ENCODE results near the gene CDH13.

The CDH13 gene

DNA sequence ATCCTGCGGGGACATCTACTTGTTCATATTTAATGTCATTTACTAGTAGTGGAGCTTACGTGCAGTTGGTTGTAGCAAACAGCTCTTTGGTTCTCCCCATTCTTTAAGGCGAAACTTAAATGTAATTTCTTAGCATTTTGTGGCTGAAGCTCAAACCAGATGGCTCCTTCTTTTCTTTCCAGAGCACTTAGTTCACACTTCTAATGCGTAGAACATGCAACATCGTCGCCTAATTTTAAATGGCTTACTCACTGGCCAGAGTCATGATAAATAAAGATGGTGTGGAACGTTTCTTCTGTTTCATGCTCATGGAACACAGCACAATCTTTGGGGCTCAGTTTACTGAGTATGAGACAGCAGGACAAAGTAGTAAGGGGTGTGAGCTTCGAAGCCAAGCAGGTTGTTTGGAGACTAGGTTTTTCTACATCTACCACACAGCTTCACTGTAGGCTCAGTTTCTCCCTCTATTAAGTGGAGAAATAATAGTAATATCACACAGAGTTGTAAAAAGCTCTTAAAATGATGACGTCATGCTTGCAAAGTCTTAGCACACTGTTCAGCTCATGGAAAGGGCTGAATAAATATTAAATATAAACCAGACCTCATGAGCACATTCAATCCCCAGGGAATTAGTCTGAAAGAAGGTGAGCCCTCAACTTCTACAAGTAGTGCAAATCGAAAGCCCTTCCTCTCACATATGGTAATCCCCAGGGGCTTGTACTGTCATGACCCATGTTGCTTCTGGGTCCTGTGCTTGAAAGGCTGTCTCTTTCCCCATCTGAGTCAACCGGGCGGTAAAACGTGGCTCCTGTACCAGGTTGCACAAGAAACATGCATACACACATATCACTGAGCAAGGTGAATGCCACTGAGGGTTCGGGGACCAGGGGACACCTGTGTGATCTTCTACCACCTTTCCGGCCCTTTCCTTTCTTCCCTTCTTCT is 384.3 kb downstream of the CDH13 start:
- DNase-seq, result no peak

DNA sequence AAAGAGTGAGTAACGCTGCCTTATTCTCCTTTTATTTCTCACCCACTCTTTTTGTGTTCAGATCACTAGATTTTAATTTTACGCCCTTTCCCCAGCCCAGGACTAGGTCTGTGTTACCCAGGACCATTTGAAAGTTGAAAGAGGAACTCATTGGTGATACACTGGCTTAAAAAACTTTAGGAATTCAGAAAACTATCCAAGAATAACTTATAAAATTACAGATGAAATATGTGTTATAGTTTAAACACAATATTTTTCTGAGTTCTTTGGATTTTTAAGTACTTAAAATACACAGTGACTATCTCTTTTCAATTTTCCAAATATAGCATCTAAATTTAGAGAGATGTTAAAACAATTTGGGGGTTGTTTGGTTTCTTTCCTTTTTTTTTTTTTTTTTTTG is 385.2 kb downstream of the CDH13 start:
- DNase-seq, result no peak

DNA sequence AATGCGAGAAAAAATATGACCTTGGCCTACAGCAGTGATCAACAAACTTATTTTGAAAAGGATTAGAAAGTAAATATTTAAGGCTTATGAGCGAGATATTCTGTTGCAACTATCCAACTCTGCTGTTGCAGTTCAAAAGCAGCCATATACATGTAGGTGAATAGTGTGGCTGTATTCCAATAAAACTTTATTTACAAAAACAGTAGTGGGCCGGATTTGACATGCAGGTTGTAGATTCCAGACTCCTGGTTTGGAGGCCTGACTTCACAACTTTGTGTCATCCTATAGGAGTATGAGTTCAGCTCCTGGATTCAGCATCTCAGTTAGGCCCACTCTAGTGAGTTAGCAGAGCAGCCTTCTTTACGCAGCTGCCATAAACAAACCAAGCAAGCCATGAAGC is 386.3 kb downstream of the CDH13 start:
- no peak for DNase-seq

DNA sequence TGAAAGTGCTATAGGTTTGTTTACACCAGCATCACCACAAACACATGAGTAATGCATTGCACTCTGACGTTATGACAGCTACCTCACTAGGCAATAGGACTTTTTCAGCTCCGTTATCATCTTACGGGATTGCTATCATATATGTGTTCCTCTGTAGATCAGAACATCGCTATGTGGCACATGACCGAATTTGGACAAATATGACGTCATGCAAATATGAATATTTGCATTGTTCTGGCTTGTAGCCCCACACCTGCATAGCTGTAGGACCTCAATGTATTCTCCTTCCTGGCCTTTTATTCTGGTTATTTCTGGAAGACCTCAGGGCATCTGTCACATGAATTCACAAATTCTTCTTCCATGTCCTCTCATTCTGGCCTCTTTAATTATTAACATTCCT is 393.2 kb downstream of the CDH13 start:
- DNase-seq, result no peak

DNA sequence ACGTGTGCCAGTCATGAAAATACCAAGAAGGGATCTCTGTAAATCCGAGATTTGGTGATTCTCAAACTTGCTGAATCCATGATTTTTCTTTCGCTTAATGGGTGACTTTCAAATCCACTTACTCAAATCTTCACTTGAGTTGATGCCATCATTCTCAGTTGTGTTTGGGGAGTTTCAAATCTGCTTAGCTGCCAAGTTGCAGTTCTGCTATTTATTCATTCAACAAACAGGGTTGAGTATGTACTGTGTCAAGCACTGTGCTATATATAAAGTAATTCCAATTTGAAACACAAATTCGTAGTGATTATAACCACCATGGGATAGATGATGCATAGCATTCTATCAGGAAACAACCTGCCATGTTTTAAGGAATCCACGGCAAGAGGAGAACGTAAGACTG is 394.3 kb downstream of the CDH13 start:
- no peak for DNase-seq

DNA sequence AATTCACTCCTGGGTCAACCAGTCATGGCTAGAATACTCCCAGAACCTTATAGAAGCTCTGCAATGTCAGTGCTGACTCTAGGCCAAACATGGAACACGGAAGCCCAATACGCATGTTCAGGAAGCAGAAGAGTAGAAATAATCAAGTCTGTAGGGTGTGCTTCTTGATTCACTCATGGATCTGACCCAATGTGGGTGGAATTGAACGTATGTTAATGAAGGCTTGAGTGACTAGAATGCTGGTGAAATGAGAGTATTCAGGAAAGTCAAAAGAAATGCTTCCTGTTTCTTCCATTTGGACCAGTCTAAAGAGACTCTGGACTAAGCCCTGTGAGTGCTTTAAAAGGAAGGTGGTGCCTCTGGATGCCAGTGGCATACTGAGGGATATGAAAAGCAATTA is 395.0 kb downstream of the CDH13 start:
- DNase-seq, result no peak

DNA sequence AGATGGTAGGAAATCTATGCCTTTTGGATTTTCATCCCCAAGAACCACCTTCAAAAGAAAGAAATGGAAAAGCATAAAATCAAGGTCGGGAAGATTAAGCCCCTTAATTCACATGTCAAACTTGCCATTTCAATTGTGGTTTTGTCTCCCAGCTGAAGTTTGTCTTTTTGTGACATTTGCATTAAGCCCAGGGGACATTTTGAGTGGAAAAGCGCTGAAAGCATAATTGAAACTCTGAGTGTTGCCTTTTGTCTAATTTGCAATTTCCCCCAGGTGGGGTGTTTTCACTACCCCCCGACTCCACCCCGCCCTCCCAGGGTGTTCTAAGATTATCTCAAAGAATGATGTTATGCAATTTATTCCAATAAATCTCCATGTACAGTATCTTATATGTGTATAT is 396.2 kb downstream of the CDH13 start:
- DNase-seq, result no peak

DNA sequence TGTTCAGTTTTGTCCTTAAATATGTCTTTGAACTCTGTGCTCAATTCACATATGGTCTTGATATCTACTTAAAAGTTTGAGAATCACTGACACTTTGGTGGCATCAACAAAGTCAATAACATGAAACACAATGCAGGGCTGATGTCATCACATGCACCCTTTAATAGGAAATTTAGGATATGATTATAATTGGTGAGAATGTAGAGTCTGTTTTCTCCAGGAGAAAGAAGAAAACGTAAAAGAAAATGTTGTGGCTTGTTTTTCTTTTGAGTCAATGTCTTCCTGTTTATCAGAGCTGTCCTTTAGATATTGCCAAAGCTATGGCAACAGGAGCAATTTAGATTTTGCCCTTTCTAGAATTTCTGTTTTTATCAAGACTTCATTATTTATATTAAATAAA is 396.9 kb downstream of the CDH13 start:
- DNase-seq, result no peak

DNA sequence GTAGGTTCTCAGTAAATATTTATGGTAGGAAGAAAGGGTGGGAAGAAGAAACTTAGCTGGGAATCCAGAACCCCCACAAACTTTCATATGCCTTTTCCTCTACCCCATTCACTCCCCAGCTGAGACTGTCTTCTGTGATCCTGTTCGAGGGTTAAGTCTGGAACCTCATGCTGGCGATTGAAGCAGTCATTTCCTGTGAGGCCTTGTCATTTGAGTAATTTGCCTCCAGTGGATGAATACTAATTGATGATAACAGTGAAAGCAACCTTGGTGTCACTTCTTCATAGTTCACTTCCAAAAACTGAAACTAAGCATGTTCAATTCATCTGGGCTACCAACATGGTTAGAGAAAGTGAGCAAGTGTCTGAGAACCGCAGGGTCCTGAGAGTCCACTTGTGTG is 401.2 kb downstream of the CDH13 start:
- DNase-seq, result no peak

DNA sequence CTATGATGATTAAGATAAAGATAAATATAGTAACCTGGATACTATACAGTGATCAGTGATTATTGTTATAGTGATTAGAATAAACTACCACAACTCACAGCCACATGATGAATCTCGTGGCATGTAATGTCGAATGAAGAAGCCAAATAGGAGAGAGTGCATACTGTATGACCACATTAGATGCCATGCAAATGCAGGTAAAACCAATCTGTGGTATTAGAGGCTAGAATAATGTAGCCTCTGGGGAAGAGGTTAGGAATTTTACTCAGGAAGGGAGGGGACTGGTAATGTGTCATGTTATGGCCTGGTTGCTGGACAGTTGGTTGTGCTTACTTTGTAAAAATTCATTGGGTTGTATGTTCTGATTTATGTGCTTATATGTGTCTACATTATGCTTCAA is 402.7 kb downstream of the CDH13 start:
- no peak for DNase-seq

DNA sequence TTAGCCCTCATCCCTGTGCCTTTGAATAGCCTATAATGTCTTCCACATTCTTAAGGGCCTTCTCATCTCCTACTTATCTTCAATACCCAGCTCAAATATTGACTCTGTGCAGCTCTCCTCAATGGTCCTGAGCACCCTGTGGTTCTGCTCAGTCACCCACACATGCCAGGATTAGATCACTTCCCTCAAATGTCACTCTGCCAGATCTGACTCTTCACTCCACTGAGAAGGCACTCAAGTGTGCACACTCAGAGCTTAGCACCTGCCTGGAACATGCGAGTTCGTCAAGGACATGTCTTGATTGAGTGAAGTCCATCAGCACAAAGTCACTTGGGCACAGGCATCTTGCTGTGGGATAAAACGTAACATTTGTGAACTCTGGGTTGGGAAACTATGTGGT is 404.8 kb downstream of the CDH13 start:
- DNase-seq, result no peak

DNA sequence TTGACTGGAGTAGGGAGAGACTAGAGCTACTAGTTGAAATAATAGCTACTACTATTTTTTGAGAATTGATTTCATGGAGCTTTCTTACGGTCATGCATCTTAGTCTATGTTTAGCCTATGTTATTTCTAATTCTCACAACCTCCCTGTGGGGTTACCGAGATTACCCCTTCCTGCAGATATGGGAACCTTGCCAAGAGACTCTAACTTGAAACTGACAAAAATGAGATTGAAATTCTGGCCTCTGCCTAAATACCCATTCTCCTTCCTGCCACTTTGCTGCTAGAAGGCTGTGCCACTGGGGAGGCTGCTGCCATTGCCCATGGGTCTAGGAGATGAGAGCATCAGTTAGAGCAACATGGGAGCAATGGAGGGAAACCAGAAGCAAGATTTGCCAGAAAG is 410.3 kb downstream of the CDH13 start:
- no peak for DNase-seq

DNA sequence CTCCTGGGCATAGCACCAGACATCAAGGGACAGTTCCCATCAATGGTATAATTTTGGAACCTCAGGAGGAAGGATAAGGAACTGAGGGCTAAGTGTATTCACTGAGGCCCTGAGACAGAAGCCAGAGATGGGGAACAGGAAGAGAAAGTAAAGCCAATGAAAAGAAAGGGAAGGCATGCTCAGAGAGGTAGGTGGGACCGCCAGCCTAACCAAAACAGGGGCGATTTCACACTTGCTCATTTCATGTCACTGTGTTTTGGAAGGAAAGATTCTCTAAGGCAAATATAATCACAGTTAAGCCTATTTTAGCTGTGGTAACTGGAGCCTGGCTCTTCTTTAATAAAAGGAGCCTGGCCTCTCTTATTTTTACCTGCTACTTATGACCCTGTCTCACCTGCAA is 411.1 kb downstream of the CDH13 start:
- no peak for DNase-seq

DNA sequence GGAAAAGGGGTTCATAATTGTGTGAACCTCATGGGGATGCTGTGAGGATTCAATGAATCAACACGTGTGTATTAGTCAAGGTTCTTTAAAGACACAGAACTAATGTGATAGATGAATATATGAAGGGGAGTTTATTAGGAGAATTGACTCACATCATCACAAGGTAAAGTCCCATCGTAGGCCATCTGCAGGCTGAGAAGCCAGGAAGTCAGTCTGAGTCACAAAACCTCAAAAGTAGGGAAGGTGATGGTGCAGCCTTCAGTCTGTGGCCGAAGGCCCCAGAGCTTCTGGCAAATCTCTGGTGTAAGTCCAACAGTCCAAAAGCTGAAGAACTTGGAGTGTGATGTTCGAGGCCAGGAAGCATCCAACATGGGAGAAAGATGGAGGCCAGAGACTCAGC is 413.4 kb downstream of the CDH13 start:
- DNase-seq, result no peak

DNA sequence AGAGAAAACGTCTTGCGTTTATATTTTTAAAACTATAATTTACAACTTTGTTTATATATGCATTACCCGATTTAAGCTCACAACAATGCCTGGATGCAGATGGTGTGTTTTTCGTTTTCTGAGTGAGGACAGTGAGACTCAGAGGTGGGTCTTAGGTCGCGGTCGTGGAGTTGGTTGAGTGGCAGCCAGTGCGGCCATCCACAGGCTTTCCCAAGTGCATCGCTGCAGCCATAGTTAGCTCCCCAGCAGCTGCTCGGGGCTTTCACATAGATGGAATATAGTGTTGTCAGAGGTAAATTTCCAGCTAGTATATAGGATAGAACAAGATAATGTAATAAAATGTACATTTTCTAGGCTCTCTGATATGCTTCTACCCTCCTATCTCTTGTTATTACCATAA is 417.8 kb downstream of the CDH13 start:
- no peak for DNase-seq

DNA sequence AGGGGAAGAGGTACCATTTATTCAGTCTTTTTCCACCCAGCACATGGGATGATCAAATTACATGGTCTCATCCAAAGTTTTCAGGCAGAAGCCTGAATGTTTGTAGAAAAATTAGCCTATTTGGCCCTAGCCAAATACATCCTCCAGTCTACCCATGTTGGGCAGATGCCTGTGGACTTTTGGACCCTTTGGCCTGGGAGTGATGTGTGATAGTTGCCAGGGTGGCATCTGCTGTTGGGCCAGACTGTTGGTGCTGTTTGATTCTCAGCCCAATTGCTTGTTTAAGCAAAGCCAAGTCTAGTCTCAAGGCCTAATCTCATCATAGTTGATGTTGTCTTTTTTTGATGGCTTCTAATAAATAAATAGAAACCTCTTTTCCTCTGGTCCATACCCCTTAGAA is 419.0 kb downstream of the CDH13 start:
- no peak for DNase-seq

DNA sequence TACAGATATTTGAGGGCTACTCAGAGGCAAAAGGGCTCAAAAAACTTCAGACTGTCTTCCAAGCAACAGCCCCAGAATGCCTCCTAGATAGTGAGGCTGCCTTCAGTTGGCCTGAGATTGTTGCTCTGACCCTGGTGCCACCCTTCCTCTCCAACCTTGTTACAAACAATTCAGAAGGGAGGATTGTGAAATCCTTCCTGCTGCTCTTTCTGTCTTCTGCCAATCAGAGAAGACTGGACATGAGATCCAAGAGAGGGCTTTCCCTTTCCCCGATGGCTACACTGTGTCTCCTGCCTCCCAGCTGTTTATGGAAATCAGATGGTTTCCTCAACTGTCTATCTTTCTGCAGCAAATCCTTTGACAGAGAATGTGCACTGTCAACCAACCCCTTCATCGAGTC is 419.9 kb downstream of the CDH13 start:
- DNase-seq, result no peak

DNA sequence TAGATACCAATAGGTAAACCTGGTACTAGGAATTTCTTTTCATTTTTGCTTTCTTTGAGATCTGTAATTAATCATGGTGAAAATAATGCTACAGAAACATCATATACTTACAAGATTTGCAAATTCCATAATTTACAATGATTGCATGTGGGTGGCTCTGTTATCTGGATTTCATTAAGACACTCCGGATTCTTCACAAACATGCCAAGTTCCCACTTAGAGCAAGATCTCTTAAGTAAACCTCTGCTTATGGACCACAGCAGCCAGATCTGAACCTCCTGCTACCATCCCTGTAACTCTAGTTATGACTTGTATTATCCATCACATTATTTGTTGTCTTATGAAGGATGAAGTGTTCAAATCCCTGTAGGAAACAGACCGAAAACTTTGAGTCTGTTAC is 424.7 kb downstream of the CDH13 start:
- DNase-seq, result no peak

DNA sequence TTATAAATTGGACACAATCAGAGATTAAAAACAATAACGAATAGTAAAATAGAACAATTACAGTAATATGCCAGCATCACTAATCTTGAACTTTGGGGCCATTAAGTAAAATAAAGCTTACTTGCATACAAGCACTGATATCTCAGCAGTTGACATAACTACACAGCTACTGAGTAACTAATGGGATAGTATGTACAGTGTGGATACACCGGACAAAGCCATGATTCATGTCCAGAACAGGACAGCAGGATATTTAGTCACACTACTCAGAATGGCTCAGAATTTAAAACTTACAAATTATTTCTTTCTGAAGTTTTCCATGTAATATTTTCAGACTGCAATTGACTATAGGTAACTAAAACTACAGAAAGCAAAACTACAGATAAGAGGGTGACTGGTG is 427.5 kb downstream of the CDH13 start:
- no peak for DNase-seq

DNA sequence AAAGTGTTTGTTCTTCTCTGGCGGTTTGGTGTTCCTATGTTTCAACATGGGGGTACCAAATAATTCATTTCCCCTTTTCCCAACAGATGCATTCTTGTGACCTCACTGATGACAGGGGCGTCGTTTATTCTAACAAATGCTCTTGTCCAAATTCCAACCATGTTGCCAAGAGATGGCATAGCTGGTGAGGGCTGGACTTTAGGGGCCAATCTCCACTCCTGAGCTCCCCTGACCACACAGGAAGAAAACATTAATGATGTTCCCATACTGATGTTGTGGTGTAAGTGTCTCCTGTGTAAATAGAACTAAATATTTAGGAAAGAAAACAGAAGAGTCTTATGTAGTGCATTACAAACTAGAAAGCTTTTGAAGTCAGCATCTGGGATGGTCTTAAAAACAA is 431.6 kb downstream of the CDH13 start:
- DNase-seq, result no peak

DNA sequence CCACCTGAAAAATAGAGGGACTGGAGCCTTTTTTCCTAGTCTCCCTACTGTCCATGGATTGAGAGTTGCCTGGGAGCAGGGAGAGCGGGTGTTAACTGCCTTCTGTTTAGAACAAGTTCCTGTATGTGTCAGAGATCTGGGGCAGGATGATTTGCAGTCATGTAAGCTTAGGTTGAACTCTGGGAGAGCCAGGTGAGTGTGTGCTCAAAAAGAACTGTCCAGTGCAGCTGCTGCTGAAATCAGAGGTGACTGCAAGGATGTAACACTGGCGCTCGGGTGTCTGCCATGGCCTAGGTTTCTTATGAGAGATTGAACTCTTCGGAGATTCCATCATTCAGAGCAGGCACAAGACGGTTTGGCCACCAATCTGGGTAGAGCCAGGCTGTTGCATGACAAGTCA is 432.5 kb downstream of the CDH13 start:
- no peak for DNase-seq

DNA sequence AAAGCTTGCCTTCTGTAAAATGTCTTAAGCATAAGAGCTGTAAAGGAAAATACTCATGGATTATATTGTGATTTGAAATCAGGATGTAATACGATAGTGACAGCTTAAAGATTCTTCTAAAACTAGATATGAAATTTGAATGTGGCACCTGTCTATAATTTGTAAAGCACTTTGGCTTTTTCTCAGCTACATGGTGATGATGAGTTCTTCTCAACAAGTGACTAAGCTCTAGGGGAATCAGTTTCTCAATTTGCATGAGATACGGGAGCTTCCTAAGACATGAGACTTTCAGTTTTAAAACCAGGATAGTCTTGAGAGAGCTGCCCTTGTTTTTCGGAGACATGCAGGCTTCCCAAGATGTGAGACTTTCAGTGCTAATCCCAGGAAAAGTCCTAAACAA is 439.2 kb downstream of the CDH13 start:
- no peak for DNase-seq

DNA sequence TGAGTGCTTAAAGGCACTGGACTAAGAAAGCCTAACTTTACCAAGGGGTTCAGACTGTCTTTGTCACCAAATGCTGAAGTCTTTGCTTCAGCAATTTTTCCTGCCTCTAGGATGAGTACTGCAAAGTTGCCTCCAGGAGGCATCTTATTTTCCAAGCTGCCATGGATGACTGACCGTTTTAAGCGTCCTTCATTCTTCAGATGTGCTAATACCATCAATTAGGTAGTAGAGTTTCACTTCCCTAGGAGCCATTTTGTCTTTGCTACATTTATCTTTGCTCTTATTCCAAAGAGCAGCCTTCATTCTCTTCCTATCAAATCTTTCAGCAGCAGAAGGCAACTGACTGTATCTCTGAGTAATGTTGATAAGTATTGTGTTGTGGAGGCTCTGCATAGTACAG is 440.1 kb downstream of the CDH13 start:
- DNase-seq, result no peak

DNA sequence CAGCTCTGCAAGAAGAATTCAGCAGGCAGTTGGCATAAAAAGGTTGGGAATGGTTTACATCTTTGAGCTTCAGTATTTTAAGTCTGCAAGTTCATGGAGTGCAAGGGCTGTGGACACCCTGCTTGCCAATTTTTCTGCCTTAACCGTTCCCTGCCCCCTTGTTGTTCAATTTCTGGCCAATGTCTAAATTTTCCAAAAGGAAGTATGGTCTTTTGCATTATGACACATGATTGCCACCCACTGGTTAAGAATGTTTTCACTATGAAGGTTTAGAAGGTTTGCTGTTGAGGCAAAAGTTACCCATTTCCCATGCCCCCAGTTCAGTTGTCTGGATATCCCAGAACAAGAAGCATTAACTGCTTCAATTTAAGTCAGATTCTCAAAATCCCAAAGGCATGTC is 441.9 kb downstream of the CDH13 start:
- DNase-seq, result no peak

All from NCI-H510A (cell line).